GM15510 (cell line): ENCODE data around the gene EEF1AKMT1.

Experiments
- POLR2A ChIP-seq: IDR thresholded peaks from 3 replicates; pipeline ENCODE4 v1.6.1; 2011; ENCODE audit warnings: borderline replicate concordance; ENCODE audit not compliant: insufficient read length; ENCODE audit errors: extremely low read depth

Gene EEF1AKMT1

DNA sequence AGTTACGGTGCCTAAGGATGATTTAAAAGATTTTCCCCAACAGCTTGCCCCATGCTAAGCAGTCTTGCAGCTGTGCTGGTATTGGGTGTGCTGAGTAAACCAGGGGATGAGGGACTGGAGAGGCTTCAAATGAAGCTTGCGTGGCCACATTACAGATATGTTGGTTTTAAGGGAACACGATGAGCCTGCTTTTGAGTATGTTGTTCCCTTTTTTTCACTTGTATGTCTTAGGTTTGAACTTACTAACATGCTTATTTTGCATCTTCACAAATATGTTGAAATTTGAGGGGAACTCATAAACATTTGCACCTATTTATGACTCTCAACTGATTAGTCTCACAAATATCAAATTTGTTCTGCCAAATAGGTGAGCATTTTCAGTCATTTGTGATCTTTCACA is 72.3 kb downstream of the EEF1AKMT1 start:
- no peak for TF ChIP-seq POLR2A

- TF ChIP-seq POLR2A = no peak
These were observed 73.5 kb downstream of the EEF1AKMT1 start for GRCh38 chr13:20700288-20700687.

DNA sequence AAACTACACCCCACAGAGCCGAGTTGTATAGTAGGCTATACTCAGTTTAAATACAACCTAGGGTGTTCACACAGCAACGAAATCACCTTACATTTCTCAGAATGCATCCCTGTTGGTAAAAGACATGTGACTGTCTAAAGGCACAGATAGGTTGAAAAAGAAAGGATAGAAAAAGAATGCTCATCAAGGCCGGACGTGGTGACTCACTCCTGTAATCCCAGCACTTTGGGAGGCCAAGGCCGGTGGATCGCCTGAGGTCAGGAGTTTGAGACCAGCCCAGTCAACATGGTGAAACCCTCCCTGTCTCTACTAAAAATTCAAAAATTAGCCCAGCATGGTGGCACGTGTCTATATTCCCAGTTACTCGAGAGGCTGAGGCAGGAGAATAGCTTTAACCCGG is 74.0 kb downstream of the EEF1AKMT1 start:
- no peak for TF ChIP-seq POLR2A

- TF ChIP-seq POLR2A = no peak
These were observed 77.7 kb downstream of the EEF1AKMT1 start for GRCh38 chr13:20696073-20696472.

DNA sequence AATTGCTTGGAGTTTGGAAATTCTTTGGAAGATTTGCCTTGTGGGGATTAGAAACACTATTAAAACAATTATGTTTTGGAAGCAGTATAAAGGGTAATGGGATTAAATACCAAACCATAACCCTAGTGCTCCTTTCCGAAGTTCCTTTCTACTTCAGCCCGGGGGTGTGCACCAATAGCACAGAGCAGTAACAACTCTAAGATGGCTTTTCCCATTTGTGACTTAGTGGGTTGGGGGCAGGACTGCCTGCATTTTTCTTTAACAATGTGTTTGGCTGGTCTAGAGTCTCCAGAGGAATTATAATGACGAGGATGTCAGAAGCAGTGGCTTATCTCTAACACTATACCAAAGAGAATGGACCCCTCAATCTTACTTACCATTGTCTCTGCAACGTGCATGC is 82.1 kb downstream of the EEF1AKMT1 start:
- no peak for TF ChIP-seq POLR2A

GRCh38 chr13:20689291-20689690 is 84.5 kb downstream of the EEF1AKMT1 start:
- TF ChIP-seq POLR2A = no peak

GRCh38 chr13:20686863-20687579 is 86.7 kb downstream of the EEF1AKMT1 start:
- no peak for TF ChIP-seq POLR2A

- TF ChIP-seq POLR2A = no peak
These were observed 87.6 kb downstream of the EEF1AKMT1 start for GRCh38 chr13:20686167-20686566.

GRCh38 chr13:20685092-20685491 is 88.7 kb downstream of the EEF1AKMT1 start:
- no peak for TF ChIP-seq POLR2A

- TF ChIP-seq POLR2A = no peak
These were observed 89.2 kb downstream of the EEF1AKMT1 start for GRCh38 chr13:20684546-20684945.

GRCh38 chr13:20684041-20684440 is 89.7 kb downstream of the EEF1AKMT1 start:
- TF ChIP-seq POLR2A = no peak

- TF ChIP-seq POLR2A = no peak
These were observed 91.7 kb downstream of the EEF1AKMT1 start for GRCh38 chr13:20682061-20682460.

DNA sequence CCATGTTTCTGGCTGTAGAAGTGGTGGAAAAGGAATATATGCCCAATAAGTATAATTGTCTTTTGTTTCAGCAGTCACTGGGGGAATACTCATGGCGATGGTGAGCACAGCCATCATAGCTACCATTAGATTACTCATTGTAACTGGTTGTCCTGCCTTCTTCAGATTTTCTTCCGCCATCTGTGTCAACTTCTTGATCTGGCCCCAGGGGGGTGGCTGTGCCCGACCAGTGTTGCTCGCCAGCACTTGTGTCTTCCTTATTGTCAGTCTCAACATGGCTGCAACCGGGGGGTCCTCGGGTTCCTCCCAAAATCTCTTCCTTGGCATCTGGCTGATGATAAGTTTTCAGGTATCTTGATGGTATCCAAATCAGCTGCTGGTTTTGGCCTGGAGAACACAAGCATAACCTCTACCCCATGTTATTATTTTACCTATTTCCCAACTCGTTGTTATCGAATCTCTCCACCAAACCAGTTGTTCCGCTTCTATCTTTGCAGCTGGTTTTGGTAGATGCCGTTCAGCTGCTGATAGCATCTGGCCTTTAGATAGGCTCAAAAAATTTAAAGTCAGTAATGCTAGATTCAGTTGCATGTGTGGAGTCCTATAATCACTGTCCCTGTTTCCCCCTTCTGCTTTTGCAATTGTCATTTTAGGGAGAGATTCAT is 93.2 kb downstream of the EEF1AKMT1 start:
- TF ChIP-seq POLR2A = no peak

DNA sequence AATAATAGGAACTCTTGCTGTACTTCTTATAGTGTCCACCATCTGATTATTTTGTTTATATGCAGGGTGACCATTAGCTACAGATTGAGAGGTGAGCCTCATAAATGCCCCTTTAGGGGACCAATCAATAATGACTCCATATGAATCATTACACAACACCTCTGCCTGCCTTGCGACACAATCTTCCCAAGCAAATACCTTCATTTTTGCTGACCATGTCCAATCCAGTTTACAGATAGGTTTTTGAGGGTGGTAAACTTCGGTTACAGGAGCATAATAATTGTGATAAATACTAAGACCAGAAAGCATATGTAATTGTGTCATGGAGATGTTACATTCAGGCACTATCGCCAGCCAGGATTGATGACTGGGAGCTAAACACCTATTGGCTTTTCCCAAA is 93.9 kb downstream of the EEF1AKMT1 start:
- TF ChIP-seq POLR2A = no peak
